Sigmoid colon (tissue), 4 donors: Measurements from ENCODE around the gene DHRS3.

ENCODE experiments used
- EP300 ChIP-seq, 4 donors: sonication (generic); formaldehyde crosslinking; IDR thresholded peaks; one replicate each; pipeline ENCODE4 v1.6.1; 2017; ENCODE audit warnings: antibody characterized with exemption in 4 of 4
- POLR2A ChIP-seq, 2 donors: fragments of 450-650 bp; IDR thresholded peaks; one replicate each; pipeline ENCODE4 v1.6.1; 2016; ENCODE audit warnings: antibody characterized with exemption in 2 of 2, mild to moderate bottlenecking in 2 of 2, moderate library complexity in 2 of 2
- TF ChIP-seq, protein P1 (sequence below), 4 experiments: fragments of 450-650 bp in 3 of 4; fragments of 200-600 bp in 1 of 4; IDR thresholded peaks; one replicate each; pipeline ENCODE4 v1.5.1; 2016 to 2019; ENCODE audit warnings: antibody characterized with exemption in 4 of 4, mild to moderate bottlenecking in 3 of 4, moderate library complexity in 2 of 4

DNA sequence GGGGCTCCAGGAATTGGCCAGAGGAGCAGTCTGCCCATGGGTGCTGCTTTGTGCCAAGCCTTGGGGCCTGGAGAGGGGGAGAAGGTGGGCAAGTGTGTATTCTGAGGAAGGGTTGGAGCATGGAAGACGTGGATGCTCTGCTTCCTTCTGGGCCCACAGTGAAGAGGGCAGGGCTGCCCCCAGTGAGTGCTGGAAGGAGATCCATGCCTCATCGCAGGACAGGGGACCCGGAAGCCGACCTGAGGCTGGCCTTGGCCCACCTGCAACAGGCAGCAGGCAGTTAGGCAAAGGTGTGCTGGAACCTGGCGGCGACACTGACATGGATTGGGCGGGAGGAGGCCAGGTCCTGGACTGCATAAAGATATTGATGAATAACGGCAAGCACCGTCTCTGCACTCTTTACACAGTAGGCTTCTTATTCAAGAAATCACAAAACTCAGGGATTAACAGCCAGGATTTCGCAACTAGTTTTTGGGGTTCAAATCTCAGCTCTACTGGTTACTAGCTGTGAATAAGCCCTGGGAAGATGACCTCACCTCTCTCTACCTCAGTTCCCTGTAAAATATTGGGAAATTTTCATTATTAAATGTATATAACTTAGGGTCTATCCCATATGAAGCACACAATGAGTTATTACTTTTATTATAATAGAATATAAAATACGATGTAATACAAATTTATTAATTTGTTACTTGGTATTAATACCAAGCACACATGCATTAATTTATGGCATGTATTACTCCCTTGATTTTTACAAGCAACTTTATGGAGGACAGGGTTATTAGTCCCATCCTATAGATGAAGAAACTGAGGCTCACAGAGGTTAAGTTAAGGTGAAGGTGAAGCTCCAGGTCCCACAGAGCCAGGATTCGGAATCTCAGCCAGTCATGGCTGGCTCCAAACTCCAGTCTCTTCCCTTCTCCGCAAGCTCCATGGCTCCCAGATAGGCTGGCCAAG, 62.3 kb downstream of the DHRS3 start:
- TF ChIP-seq, protein P1, sequence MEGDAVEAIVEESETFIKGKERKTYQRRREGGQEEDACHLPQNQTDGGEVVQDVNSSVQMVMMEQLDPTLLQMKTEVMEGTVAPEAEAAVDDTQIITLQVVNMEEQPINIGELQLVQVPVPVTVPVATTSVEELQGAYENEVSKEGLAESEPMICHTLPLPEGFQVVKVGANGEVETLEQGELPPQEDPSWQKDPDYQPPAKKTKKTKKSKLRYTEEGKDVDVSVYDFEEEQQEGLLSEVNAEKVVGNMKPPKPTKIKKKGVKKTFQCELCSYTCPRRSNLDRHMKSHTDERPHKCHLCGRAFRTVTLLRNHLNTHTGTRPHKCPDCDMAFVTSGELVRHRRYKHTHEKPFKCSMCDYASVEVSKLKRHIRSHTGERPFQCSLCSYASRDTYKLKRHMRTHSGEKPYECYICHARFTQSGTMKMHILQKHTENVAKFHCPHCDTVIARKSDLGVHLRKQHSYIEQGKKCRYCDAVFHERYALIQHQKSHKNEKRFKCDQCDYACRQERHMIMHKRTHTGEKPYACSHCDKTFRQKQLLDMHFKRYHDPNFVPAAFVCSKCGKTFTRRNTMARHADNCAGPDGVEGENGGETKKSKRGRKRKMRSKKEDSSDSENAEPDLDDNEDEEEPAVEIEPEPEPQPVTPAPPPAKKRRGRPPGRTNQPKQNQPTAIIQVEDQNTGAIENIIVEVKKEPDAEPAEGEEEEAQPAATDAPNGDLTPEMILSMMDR (IDR thresholded peaks at IDR 0.05) = no peak
- TF ChIP-seq POLR2A (IDR thresholded peaks at IDR 0.05) (no peak), EP300 (IDR thresholded peaks at IDR 0.05) (no peak)
